Gastrocnemius medialis (tissue), 4 donors: ENCODE measurements around the gene FRZB.

Experiments used
- POLR2A ChIP-seq, 2 donors: fragments of 450-650 bp; IDR thresholded peaks; one replicate each; pipeline ENCODE4 v1.6.1; 2017; ENCODE audit warnings: antibody characterized with exemption in 2 of 2, mild to moderate bottlenecking in 2 of 2, moderate library complexity in 2 of 2
- TF ChIP-seq, protein P1 (sequence below), 5 experiments: fragments of 450-650 bp in 3 of 5; fragments of 200-600 bp in 2 of 5; sonication (generic) in 2 of 5; IDR thresholded peaks in 4 of 5; conservative IDR thresholded peaks in 1 of 5; 1 replicate in 4 of 5; 2 replicates in 1 of 5; pipeline ENCODE4 v1.5.1; 2016 to 2019; ENCODE audit warnings: antibody characterized with exemption in 5 of 5, mild to moderate bottlenecking in 3 of 5, moderate library complexity in 3 of 5

DNA sequence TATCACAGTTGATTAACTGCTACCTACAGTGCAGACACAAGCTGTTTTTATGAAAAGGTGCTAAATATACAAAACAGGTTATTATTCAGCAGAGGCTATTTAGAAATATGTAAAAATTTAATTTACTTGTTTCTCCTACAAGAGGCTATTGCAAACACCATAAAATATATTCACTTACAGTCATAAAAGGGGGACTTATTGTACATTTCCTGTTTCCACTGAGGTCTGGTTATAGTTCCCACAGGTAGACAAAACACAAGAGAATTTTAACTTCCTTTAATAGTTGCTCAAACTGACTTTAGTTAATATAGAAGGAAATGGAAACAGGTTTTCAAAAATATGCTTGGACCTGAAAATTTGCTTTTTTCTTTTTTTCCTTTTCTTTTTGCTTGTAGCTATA is 40.0 kb upstream of the FRZB start:
- TF ChIP-seq, protein P1, sequence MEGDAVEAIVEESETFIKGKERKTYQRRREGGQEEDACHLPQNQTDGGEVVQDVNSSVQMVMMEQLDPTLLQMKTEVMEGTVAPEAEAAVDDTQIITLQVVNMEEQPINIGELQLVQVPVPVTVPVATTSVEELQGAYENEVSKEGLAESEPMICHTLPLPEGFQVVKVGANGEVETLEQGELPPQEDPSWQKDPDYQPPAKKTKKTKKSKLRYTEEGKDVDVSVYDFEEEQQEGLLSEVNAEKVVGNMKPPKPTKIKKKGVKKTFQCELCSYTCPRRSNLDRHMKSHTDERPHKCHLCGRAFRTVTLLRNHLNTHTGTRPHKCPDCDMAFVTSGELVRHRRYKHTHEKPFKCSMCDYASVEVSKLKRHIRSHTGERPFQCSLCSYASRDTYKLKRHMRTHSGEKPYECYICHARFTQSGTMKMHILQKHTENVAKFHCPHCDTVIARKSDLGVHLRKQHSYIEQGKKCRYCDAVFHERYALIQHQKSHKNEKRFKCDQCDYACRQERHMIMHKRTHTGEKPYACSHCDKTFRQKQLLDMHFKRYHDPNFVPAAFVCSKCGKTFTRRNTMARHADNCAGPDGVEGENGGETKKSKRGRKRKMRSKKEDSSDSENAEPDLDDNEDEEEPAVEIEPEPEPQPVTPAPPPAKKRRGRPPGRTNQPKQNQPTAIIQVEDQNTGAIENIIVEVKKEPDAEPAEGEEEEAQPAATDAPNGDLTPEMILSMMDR (IDR thresholded peaks at IDR 0.05 in 4 of 5, conservative IDR thresholded peaks at IDR 0.05 in 1 of 5): no peak
- no peak for TF ChIP-seq POLR2A (IDR thresholded peaks at IDR 0.05)
